CD1c-positive myeloid dendritic cell (primary cell): ENCODE measurements around the gene EDAR.

ENCODE experiments used
- DNase-seq: peaks from one replicate; pipeline ENCODE4 v3.0.0-alpha.2; 2016; ENCODE audit errors: extremely low spot score

The EDAR gene

GRCh38 chr2:108853421-108853820 is 135.6 kb downstream of the EDAR start:
- DNase-seq: no peak

GRCh38 chr2:108852375-108852774 is 136.6 kb downstream of the EDAR start:
- no peak for DNase-seq

- no peak for DNase-seq
These were observed 142.0 kb downstream of the EDAR start for GRCh38 chr2:108847000-108847399.

- no peak for DNase-seq
These were observed 143.1 kb downstream of the EDAR start for GRCh38 chr2:108845923-108846322.
